NT2/D1 (cell line): ENCODE data around the gene CD3G.

Experiments
- SUZ12 ChIP-seq: IDR thresholded peaks from 2 replicates; pipeline ENCODE4 v1.6.1; 2011; ENCODE audit not compliant: insufficient read length, insufficient read depth; ENCODE audit errors: extremely low read depth
- ZNF274 ChIP-seq: IDR thresholded peaks from 2 replicates; pipeline ENCODE4 v1.6.1; 2011; ENCODE audit warnings: mild to moderate bottlenecking, low read depth, low read length

DNA sequence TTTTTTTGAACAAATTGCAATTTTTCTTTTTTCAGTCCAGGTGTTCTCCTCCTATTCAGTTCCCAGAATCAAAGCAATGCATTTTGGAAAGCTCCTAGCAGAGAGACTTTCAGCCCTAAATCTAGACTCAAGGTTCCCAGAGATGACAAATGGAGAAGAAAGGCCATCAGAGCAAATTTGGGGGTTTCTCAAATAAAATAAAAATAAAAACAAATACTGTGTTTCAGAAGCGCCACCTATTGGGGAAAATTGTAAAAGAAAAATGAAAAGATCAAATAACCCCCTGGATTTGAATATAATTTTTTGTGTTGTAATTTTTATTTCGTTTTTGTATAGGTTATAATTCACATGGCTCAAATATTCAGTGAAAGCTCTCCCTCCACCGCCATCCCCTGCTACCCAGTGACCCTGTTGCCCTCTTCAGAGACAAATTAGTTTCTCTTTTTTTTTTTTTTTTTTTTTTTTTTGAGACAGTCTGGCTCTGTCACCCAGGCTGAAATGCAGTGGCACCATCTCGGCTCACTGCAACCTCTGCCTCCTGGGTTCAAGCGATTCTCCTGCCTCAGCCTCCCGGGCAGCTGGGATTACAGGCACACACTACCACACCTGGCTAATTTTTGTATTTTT lies 9.1 kb downstream of the CD3G start:
- TF ChIP-seq ZNF274 (no peak), SUZ12 (no peak)
